ENCODE results near the gene OXCT2. TPM values are rescaled to one million over a fixed set of nuclear protein-coding genes. Genes with fewer than 3 reads are reported as not detected.

Gene OXCT2
- total RNA-seq, 1 experiment from 2014 or later = 2.3 TPM

DNA sequence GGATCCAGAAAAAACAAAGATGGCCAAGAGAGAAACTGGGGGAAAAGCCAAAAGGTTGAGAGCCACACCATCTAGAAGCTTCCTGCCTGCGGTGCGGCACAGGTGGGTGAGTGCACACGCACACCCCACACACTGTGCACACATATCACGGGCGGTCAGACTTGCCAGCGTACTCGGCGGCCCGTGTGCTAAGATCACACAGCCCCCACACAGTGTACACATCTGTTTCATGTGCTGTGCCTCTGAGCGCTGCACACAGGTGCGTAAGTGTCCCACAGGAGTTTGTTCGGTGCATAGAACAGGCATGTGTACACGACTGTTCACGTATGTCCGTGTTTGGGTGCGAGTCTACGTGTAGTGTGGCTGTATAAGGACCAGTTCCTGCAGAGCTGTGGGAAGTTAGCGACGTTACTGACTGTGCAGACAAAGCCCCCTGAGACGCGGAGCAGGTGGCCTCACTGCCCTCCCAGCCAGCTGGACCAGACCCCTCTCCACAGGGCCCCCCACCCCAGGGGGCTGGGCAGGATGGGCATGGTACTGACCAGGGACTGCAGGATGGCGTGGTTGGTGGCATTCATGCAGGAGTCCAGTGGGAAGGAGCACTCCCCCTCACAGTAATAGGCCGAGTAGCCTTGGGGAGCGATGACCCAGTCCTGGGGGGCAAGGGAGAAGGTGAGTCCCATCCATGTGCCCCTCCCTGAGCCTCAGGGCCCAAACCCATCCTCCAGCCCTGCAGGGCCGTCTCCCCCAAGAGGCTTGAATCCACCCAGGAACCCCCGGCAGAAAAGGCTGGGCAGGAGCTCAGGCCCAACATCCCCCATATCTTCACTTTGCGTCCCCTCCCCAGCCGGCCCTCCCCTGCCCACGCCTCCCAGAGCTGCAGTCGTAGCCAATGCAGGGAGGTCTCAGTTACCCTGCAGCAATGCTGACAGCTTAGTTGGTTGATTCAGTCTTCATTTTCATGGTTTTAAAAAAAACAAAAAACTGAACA, 8.3 kb downstream of the OXCT2 start:
- peaks cover 7% of the 10 kb centered on the region; the same call in 1 of the 2 replicates for H3K9me3 Mint-ChIP-seq
- H3K27me3 Mint-ChIP-seq (ENCODE audit: low read depth) = peaks cover 2% of the 10 kb centered on the region; the same call in 1 of the 2 replicates
- peaks cover 17% of the 10 kb centered on the region for H3K36me3 Mint-ChIP-seq
- no peak for ATAC-seq
- no peak overlapping the region for H3K27ac Mint-ChIP-seq
- no peak for DNase-seq (ENCODE audit: low spot score)
- no peaks in the 10 kb centered on the region for H3K4me1 Mint-ChIP-seq
- ChIA-PET POLR2A (no interaction called here), CTCF (interaction anchor here (0.6 kb wide), 1 partner anchor 161 kb away, joined by 3 read pairs; no protein-coding TSS in a partner anchor)
- H3K4me3 Mint-ChIP-seq = no peak overlapping the region
- TF ChIP-seq PRRX2 (CRISPR knock-in tag; IDR thresholded peaks at IDR 0.05) = no peak
- TF ChIP-seq GRHL2 (CRISPR knock-in tag; IDR thresholded peaks at IDR 0.05; ENCODE audit: insufficient replicate concordance, severe bottlenecking) = no peak
- no peak for TF ChIP-seq ATF1 (CRISPR knock-in tag; IDR thresholded peaks at IDR 0.05)
- TF ChIP-seq MXD4 (CRISPR knock-in tag; IDR thresholded peaks at IDR 0.05; ENCODE audit: borderline replicate concordance) = no peak
- TF ChIP-seq FOXK1 (CRISPR knock-in tag; IDR thresholded peaks at IDR 0.05) = no peak
- TF ChIP-seq, protein P1, sequence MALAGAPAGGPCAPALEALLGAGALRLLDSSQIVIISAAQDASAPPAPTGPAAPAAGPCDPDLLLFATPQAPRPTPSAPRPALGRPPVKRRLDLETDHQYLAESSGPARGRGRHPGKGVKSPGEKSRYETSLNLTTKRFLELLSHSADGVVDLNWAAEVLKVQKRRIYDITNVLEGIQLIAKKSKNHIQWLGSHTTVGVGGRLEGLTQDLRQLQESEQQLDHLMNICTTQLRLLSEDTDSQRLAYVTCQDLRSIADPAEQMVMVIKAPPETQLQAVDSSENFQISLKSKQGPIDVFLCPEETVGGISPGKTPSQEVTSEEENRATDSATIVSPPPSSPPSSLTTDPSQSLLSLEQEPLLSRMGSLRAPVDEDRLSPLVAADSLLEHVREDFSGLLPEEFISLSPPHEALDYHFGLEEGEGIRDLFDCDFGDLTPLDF (CRISPR knock-in tag; IDR thresholded peaks at IDR 0.05) = no peak
- TF ChIP-seq NFATC4 (CRISPR knock-in tag; IDR thresholded peaks at IDR 0.05) = no peak
- TF ChIP-seq, protein P2, sequence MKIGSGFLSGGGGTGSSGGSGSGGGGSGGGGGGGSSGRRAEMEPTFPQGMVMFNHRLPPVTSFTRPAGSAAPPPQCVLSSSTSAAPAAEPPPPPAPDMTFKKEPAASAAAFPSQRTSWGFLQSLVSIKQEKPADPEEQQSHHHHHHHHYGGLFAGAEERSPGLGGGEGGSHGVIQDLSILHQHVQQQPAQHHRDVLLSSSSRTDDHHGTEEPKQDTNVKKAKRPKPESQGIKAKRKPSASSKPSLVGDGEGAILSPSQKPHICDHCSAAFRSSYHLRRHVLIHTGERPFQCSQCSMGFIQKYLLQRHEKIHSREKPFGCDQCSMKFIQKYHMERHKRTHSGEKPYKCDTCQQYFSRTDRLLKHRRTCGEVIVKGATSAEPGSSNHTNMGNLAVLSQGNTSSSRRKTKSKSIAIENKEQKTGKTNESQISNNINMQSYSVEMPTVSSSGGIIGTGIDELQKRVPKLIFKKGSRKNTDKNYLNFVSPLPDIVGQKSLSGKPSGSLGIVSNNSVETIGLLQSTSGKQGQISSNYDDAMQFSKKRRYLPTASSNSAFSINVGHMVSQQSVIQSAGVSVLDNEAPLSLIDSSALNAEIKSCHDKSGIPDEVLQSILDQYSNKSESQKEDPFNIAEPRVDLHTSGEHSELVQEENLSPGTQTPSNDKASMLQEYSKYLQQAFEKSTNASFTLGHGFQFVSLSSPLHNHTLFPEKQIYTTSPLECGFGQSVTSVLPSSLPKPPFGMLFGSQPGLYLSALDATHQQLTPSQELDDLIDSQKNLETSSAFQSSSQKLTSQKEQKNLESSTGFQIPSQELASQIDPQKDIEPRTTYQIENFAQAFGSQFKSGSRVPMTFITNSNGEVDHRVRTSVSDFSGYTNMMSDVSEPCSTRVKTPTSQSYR (CRISPR knock-in tag; IDR thresholded peaks at IDR 0.05) = no peak
- TF ChIP-seq EMX1 (CRISPR knock-in tag; IDR thresholded peaks at IDR 0.05) = no peak
- no peak for TF ChIP-seq ESRRA (CRISPR knock-in tag; IDR thresholded peaks at IDR 0.05; ENCODE audit: borderline replicate concordance)
- TF ChIP-seq, protein P3, sequence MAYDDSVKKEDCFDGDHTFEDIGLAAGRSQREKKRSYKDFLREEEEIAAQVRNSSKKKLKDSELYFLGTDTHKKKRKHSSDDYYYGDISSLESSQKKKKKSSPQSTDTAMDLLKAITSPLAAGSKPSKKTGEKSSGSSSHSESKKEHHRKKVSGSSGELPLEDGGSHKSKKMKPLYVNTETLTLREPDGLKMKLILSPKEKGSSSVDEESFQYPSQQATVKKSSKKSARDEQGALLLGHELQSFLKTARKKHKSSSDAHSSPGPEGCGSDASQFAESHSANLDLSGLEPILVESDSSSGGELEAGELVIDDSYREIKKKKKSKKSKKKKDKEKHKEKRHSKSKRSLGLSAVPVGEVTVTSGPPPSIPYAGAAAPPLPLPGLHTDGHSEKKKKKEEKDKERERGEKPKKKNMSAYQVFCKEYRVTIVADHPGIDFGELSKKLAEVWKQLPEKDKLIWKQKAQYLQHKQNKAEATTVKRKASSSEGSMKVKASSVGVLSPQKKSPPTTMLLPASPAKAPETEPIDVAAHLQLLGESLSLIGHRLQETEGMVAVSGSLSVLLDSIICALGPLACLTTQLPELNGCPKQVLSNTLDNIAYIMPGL (CRISPR knock-in tag; IDR thresholded peaks at IDR 0.05) = no peak
- TF ChIP-seq, protein P4, sequence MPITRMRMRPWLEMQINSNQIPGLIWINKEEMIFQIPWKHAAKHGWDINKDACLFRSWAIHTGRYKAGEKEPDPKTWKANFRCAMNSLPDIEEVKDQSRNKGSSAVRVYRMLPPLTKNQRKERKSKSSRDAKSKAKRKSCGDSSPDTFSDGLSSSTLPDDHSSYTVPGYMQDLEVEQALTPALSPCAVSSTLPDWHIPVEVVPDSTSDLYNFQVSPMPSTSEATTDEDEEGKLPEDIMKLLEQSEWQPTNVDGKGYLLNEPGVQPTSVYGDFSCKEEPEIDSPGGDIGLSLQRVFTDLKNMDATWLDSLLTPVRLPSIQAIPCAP (CRISPR knock-in tag; IDR thresholded peaks at IDR 0.05) = no peak
- TF ChIP-seq, protein P5, sequence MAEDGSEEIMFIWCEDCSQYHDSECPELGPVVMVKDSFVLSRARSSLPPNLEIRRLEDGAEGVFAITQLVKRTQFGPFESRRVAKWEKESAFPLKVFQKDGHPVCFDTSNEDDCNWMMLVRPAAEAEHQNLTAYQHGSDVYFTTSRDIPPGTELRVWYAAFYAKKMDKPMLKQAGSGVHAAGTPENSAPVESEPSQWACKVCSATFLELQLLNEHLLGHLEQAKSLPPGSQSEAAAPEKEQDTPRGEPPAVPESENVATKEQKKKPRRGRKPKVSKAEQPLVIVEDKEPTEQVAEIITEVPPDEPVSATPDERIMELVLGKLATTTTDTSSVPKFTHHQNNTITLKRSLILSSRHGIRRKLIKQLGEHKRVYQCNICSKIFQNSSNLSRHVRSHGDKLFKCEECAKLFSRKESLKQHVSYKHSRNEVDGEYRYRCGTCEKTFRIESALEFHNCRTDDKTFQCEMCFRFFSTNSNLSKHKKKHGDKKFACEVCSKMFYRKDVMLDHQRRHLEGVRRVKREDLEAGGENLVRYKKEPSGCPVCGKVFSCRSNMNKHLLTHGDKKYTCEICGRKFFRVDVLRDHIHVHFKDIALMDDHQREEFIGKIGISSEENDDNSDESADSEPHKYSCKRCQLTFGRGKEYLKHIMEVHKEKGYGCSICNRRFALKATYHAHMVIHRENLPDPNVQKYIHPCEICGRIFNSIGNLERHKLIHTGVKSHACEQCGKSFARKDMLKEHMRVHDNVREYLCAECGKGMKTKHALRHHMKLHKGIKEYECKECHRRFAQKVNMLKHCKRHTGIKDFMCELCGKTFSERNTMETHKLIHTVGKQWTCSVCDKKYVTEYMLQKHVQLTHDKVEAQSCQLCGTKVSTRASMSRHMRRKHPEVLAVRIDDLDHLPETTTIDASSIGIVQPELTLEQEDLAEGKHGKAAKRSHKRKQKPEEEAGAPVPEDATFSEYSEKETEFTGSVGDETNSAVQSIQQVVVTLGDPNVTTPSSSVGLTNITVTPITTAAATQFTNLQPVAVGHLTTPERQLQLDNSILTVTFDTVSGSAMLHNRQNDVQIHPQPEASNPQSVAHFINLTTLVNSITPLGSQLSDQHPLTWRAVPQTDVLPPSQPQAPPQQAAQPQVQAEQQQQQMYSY (CRISPR knock-in tag; IDR thresholded peaks at IDR 0.05) = no peak
- no peak for TF ChIP-seq IRF2 (CRISPR knock-in tag; IDR thresholded peaks at IDR 0.05; ENCODE audit: borderline replicate concordance, low read depth)
- TF ChIP-seq SP1 (CRISPR knock-in tag; conservative IDR thresholded peaks at IDR 0.05) = no peak
